NOMO-1 treated with dmso at 0.1 percent for 144 hours (cell line): ENCODE measurements around the gene KPNB1.

Experiments used
- DNase-seq: peaks from one replicate; lab custom pipeline; 2025; ENCODE audit not compliant: unreplicated experiment; lab: John Stamatoyannopoulos, UW

KPNB1 gene

DNA sequence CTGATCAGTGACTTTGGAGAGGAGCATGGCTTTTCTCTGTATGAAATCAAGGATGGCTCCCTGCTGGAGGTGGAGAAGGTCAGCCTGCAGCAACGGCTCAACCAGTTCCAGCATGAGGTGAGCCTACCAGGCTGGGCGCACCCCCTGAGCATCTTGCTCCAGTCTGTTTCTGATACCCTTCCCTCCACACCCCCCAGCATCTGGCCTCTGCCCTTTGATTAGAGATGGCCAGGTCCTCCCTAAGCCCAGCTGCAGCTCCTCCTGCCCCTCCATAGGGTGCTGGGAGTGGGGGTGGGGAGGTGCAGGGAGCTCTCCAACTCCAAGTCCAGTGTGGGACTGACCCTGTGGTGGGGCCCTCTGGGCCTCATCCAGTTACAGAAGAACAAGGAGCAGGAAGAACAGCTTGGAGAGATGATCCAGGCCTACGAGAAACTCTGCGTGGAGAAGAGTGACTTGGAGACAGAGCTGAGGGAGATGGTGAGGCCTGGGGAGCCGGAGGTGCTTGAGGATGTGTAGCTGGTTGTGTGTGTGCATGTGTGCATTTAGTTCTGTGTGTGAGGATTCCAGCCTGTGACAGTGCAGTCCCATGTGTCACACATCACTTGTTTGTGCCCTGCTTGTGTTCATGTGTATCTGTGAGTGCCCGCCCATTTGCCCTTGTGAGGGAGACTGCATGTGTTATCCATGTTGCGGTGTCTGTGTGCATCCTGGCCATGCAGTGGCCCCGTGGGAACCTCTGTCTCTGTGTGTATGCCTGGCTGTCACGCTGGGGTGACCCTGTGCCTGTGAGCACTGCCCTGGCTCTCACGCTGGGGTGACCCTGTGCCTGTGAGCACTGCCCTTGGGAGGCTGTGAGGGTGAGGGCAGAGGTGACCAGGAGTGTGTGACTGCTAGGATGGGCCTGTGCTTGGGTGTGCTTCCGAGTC lies 47.3 kb downstream of the KPNB1 start:
- no peak for DNase-seq

DNA sequence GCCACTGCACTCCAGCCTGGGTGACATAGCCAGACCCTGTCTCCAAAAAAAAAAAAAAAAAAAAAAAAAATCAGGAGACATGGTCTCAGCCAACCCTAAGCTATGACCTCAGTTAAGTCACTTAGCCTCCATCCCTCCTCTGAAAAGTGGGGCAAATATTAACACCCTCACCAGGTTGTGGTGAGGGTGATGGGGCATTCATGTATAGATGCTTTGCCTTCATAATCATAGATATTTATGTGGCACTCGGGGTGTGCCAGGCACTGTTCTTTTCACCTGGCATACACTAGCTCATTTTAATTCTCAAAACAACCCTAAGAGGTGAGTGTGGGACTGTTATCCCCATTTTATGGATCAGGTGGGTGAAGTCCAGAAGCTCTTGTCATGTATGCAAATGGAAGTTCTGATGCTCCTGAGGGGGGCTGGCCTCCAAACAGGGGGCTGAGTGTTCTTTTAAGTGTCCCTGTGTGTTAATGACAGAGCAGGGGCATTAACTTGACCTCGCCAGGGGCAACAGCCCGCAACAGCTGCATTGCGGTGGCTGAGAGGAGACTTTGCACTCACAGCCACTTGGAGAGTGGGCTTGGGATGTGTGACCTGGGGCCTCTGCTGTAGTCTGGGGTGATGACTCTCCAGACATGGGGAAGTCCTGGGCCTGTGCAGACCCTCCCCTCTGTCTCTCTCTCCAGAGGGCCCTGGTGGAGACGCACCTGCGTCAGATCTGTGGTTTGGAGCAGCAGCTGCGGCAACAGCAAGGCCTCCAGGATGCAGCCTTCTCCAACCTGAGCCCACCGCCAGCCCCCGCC lies 48.4 kb downstream of the KPNB1 start:
- no peak for DNase-seq

DNA sequence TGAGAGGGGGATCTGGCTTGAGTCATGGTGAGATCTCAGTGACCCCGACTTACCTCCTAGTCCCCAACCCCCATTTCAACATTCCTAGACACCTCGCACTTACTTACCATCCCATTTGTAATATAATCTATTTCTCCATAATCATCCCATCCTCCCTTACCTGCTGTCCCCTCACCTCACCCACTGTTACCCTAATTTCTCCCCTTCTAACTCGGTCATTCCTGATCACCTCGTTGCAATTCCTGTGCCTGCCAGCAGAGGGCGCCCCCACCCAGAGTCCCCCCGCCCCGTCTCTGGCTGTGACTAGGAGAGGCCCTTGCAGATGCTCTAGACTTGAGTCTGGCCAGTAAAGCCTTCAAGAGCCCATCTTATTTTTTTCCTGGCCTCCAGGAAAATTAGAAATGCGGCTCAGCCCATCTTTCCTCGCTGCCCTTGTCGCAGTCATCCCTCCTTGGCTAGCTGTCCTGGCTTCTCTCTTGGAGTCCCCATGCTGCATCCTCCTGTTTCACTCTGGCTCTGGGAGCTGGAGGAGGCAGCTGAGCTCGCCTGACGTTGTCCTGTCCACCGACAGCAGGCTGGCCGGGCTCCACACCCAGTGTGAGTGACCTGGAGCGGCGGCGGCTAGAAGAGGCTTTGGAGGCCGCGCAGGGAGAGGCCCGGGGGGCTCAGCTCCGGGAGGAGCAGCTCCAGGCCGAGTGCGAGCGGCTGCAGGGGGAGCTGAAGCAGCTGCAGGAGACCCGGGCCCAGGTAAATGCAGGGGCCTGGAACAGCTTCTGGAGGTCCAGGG lies 49.2 kb downstream of the KPNB1 start:
- DNase-seq, result peak; percentile 38

DNA sequence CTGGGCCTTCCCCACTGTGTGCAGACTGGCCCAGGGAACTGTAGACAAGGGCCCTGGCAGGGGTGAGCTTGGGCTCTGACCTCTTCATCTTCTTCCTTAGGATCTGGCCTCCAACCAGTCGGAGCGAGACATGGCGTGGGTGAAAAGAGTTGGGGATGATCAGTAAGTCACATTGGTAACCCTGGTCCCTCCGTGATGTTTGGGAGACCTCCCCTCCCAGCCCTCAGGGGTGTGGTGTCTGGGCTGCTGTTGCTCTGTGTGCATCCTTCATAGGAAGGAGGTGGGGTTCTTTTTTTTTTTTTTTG lies 49.8 kb downstream of the KPNB1 start:
- DNase-seq, result no peak

DNA sequence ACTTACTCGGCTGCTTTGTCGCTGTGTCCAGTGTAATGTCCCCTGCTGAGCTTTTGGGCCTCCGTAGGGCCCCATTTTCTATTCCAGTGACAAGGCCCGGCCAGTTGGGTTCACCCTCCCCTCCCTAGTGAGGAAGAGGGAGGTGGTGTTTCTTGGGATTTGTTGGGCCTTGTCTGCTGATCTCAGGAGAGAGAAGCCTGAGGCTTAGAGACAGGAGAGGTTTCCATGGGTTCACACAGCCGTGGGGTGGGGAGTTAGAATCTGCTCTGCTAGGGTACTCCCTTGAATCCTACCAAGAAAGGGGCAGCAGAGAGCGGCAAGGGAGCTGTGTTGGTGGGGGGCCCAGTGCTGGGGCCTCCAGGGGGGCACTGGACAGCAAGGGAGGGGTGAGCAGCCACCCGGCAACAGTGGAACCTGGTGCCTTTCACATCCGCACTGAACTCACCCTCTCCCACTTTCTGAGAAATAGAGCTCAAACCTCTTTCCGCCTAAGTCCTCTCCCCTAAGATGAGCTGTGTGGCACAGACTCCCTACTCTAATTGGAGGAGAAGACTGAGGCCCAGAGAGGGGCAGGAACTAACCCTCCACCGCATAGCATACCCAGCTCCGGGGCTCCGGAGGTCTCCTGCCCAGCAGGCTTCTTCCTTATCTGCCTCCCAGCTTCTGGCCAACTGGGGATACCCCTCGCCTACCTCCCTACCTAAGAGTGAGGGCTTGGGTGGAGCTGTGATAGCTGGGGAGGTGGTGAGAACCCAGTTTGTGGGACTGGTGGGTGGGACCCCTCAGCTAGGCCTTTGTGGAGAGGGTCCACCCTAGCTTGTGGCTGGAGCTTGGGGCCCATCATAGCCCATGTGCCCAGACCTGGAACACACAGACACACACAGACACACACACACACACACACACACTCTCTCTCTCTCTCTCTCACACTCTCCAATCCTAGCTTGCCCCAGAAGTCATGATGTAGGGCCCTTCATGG lies 51.0 kb downstream of the KPNB1 start:
- no peak for DNase-seq

DNA sequence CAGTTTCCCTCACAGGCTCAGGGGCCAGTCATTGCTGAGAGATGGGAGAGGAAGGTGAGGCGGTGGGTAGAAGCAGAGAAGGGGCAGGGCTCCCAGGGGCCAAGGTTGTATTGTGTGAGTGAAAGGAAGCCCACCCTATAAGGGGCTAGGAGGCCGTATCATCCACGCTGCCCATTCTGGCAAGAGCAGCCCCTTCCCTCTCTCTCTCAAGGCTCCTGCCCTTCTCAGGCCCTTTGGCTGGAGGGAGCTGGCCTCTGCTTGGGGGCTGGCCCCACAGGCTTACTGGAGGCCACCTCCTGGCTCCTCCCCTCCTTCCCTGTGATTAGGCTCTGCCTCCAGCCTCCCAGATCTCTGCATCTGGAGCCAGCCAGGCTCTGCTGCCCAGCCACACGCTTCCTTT lies 51.9 kb downstream of the KPNB1 start:
- no peak for DNase-seq

DNA sequence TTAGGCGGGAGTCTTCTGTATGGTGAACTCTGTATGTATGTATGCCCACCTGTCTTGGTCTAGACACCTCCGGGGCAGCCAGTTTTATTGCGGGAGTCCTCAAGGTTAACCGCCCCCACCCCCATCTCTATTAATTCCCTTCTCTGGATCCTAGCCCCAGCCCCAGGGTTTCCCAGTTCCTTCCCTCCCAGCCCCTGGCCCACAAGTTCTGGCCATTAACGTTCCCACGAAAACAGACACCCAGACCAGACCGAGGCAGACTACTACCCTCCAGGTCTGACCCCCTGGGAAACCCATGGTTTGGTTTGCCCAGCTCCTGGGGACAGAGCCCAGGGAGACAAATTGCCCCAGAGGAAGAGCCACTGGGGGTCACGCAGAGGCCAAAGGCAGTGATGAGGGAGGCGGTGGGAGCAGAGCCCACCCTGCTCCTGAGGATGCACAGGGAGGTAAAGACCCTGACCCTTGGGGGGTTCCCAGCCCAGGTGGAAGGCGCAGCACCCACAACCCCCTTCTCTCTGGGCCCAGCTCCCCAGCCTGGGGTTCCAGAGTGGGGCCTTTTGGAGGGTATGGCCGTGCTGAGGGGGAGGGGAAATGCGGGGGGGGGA lies 52.8 kb downstream of the KPNB1 start:
- DNase-seq, result no peak

DNA sequence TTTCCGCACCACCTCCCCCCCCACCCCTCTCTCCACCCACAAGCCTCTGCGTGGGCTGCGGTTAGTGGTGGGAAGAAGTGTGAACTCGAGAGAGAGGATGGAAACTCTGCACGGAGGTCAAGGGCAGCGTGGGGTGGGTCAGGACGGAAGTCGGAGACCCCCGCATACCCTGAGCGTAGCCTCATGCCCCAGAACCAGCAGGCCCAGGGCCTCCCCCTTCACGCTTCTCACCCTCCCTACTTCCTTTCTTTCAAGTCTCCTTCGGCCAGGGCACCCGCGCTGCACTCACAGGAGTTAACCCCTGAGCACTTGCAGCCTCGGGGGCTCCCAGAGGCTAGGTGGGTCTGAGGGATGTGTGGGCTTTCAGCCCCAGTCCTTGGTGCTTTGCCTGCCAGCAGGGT lies 53.5 kb downstream of the KPNB1 start:
- DNase-seq, result no peak

DNA sequence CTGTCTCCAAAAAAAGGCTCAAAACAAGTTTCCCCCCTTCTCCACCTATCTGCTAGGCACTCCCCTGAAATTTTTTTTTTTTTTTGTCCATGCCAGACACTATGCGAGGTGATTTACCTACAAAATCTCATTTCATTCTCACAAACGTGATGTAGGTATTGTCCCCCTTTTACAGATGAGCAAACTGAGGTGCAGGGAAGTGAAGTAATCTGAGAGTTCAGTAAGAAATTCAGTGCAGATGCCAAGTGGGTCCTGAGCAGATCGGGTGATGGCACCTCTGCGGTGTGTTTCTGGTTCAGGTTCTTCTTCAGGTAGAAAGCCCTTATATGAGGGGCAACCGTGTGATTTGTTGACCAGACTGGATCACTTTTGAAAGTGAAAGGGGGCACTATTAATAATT lies 54.0 kb downstream of the KPNB1 start:
- DNase-seq, result no peak

DNA sequence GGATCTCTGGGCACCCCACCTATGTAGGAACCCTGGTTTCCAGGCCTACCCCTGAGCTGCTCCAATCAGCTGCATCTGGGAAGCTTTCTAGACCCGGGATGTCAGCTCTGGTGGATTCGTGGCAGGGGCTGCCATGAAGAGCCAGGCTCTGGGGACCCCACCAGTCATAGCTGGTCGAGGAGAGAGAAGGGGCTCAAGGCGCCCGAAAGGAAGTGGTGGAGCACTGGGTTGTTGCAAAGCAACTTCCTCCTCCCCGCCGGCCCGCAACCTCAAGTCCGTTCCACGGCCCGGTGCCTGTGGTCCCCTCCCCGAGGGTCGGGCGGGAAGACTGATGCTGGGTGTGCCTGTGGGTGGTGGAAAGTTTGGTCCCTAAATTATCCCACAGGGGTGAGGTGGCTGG lies 54.4 kb downstream of the KPNB1 start:
- DNase-seq, result peak; percentile 24

DNA sequence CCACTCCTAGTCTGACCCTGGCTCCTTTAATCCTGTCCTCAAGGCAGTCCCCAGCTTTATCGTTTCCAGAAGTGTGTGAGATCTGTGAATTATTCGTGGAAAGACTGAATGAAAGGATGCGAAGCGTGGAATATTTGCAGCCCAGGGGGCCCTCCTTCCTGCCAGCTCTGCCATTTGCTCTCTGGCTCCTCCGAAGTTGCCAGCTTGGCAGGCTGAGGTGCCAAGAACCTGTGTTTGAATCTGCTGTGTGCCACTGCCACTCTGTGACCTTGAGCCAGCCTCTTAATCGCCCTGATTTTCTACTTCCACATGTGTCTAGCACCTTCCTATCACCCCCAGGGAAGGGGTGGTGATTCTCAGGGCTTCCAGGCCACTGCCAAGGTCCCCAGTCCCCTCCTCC lies 55.0 kb downstream of the KPNB1 start:
- DNase-seq, result no peak

DNA sequence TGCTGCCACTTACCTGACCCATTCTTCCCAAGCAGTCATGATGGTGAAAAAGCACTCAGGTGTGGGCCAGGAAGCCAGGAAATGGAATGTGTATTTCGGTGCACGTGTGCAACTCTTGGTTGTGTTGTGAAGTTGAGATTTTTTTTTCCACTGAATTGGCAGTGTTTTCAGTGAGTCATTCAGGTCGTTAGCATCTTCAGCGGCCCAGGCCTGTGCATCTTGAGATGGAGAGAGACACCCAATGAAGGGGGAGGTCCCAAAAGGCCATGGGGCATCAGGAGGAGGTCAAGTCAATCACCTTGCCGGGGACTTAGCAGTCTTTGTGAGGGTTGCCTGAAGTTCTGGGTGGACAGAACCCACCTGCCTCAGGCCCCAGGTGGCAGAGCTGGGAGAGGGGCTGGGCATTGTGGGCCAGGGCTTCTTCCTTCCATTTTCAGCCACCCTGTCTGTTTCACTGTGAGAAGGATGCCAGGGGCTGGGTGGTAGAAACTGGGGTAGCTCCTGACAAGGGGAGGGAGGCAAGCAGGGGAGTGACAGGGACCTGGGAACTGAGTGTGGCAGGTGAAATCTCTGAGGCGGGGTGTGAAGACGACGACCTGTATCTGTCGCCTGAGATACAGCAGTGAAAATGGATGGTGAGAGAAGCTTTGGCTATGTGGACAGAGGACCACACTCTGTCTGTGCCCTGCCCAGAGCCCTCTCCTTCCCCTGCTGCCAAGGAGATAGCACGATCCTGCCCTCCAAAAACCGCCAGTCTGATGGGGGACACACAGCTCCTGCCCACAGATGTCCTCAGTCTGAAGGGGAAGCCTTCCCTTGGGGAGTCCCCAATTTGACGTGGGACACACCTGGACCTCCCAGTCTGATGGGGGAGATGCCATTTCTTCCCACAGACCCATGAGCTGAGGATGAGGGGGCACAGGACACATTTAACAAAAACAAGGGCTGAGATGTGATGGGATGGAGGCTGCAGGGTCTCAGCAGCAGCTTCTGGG lies 56.1 kb downstream of the KPNB1 start:
- no peak for DNase-seq

DNA sequence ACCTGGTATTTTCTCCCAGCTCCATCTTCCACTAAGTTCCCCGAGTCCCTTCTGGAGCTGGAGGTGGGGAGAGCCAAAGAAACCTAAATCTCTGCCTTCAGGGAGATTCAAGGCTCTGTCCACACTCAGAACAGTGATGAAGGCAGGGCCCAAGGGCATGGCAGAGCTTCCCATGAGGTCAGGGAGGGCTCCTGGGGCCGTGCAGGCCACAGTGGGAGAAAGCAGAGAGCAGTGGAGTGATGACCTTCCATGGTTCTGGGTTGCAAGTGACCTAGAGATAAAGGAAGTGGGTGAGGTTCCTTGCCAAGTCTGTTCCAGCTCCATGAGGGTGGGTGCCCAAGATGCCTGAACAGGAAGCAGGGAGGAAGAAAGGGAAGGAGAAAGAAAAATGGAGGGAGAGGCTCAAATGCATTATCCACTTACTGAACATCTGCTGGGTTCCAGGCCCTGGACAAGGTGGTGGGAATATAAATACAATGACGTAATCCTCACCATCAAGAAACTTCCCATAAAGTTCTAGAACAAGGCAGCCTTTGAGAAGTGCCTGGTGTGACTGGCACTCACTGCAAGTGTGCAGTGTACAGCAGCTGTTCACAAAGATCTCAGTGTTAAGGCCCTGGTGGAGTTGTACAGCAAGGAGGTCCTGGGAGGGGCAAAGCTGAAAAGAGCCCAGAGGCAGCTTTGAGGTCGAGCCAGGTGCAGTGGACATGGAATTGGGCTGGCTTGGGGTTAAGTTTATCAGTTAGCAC lies 57.5 kb downstream of the KPNB1 start:
- DNase-seq, result no peak

DNA sequence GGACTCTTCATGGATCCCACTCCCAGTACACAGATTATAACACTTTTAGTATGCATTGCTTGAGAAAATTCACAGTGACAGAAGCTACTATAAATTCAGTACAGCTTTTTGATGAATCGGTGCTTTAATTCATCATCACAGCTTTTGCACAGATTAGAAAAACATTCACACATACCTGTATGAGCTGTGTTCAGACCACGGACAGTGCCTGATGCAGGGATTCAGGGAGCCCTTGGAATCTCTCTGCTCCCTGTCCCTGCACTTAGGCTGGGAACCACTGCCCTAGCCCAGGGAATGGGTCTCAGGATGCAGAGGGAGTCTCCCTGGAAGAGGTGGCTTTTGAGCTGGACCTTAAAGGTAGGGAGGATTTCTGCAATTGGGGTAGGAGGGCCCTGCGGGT lies 58.2 kb downstream of the KPNB1 start:
- DNase-seq, result no peak

DNA sequence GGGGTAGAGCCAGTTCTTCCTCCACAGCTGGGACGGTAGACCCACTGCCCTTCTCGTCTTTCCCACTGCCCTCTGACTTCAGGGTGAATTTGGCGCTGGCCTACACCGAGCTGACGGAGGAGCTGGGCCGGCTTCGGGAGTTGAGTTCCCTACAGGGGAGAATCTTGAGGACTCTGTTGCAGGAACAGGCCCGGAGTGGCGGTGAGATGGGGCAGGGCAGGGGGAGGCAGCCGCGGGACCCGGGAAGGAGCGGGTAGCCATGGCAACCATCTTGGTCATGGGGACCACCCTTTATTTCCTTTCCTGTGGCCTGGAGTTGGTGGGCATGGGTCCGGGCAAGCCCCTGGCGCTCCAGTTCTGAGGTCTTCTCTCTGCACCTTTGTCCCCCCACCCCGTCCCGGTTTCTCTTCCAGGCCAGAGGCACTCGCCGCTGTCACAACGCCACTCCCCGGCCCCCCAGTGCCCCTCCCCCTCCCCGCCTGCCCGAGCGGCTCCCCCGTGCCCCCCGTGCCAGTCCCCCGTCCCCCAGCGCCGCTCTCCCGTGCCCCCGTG lies 58.7 kb downstream of the KPNB1 start:
- DNase-seq, result no peak

DNA sequence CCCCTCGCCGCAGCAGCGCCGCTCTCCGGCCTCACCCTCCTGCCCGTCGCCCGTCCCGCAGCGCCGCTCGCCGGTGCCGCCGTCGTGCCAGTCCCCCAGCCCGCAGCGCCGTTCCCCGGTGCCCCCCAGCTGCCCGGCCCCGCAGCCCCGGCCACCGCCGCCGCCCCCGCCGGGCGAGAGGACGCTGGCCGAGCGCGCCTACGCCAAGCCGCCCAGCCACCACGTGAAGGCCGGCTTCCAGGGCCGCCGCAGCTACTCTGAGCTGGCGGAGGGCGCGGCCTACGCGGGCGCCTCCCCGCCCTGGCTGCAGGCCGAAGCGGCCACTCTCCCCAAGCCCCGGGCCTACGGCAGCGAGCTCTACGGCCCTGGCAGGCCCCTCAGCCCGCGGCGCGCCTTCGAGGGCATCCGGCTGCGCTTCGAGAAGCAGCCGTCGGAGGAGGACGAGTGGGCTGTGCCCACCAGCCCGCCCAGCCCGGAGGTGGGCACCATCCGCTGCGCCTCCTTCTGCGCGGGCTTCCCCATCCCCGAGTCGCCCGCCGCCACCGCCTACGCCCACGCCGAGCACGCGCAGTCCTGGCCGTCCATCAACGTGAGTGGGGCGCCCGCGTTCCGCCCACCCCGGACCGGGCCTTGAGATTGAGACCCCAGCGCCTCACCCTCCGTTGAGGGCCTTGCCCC lies 59.3 kb downstream of the KPNB1 start:
- no peak for DNase-seq

DNA sequence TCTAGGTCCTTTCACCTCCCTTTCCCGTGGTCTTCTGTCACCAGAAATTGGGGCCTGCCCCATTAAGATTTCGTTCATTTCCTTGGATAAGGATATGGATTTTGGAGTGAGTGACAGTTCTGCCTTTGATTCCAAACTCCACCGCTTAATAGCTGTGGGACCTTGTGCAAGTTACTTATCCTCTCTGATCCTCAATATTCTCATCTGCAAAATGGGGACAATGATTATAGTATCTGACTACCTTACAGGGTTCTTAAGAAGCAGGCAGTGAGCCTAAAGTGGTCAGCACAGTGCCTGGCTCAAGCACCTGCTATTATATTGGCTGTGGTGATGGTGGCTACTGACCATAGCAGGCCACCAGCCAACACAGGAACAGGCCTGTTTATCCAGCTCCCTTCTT lies 59.9 kb downstream of the KPNB1 start:
- no peak for DNase-seq
